GM21381 (cell line): ENCODE data around the gene UBN2.
A peak's percentile ranks its signal among the peaks of the same experiment; 100 is the strongest.
"Not testable (repeated sequence)": the region's sequence is repeated elsewhere in the genome, so short reads cannot be mapped to it uniquely, and the experiment has no call there.

ENCODE experiments used
- ATAC-seq: cut with Tn5 transposase; IDR thresholded peaks from one replicate; pipeline ENCODE4 v1.9.1; 2021; ENCODE audit warnings: mild to moderate bottlenecking, moderate library complexity; ENCODE audit not compliant: unreplicated experiment

Gene UBN2

DNA sequence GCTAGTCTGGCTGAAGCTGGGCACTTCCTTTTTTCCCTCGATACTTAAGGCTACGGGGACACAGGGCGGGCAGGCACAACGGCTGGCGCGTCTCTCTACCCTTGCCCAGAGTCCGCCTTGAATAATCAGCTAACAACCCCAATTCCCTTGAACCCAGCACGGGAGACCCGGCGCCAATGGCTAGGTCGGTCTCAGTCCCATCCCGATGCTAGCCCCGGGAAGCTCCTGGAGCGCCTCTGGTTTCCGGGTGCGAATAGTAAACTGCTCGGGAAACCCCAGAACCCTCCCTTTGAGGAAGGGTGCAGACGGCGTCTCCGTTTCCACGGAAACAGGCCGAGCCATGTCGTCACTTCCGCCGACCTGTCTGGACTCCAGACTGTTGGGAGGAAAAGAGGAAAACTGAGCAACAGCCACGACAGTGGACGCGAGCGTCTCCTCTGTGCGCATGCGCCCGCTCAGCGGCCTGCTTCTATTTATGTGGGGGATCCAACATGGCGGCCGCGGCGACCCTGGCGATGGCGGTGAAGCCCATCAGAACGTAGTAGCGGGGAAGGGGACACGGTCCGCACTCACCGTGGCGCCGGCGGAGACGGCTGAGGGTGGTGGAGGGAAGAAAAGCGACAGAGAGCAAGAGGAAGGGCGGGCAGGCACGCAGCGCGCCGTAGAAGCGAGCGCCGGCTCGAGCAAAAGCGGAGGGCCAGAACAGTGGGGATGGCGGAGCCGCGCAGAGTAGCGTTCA lies at the start of gene UBN2:
TSS of gene UBN2 (plus strand) at position 464 of the 739 bp plus-strand sequence. CDS start at position 712, 248 bp downstream.
- peak; percentile 94 for ATAC-seq

DNA sequence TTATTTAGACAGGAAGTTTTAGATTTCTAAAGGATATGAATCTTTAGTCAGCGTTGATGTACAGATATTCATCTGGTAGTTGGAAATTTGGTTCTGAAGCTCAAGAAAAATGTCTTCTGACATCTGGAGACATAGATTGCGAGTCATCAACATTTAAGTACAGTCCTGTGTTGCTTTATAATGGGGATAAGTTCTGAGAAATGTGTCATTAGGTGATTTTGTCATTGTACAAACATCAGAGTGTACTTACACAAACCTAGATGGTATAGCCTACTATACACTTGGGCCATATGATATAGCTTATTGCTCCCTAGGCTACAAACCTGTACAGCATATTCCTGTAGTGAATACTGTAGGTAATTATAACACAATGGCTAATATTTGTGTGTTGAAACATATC lies 49.6 kb upstream of the UBN2 start:
- ATAC-seq = no peak

DNA sequence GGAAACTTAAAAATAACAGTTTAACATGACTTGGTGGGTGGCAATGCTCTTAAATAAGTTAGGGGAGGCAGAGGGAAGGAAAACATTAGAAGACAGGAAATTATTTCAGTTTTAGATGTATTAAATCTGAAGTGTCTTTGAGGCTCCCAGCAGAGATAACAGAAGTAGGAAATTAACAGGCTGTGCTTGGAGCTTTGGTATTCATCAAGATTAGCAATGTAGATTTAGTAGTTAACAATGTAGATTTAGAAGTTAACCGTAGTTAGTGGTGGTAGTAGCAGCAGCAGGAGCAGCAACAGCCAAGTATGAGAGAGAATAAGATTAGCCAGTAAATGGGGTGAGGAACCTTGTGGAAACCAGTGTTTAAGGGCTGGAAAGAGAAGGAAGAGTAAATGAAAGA lies 48.7 kb upstream of the UBN2 start:
- no peak for ATAC-seq

DNA sequence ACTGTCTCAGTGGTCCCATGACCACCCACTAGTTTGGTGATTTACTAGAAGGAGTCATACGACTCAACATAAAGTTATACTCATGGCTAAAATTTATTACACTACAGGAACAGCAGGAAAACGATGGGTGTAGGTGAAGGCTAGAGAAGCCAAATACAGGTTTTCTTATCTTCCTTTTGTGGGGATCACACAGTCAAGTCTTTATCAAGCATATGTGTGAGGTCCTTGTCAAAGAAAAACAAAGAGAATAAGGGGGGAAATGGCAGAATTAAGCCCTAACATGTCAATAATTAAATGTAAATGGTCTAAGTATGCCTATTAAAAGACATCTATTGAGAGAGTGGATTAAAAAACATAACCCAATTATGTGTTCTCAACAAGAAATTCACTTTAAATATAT lies 47.8 kb upstream of the UBN2 start:
- ATAC-seq = no peak

DNA sequence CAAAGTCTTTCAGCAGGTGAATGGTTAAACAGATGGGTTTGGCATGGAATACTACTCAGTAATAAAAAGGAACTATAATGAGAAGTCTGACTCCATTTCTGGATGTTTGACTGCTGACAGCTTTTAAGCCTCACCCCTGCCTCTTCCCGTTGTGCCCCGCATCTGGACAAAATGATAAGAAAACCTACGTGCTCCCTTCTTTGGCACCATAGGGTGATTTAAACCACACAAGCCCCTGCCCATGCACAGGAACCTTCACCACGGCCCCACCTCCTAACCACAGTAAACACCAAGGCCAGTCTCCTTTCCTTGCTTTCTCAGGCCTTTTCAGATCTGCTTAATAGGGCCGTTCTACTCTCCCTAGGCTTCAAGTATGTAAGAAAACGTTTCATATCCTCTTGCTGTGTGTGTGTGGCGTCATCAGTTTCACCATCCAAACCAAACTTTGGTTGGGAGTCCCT lies 47.1 kb upstream of the UBN2 start:
- ATAC-seq = no peak

DNA sequence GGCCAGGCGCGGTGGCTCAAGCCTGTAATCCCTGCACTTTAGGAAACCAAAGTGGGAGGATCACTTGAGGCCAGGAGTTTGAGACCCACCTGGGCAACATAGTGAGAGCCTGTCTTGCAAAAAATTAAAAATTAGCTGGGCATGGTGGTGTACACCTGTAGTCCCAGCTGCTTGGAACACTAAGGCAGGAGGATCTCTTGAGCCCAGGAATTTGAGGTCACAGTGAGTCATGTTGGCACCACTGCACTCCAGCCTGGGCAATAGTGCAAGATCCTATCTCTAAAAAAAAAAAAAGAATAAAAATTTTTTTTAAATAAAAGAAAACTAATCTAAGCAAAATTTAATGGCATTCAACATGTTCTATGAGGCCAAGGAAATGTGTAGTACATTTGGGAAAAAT lies 44.9 kb upstream of the UBN2 start:
- ATAC-seq = no peak

DNA sequence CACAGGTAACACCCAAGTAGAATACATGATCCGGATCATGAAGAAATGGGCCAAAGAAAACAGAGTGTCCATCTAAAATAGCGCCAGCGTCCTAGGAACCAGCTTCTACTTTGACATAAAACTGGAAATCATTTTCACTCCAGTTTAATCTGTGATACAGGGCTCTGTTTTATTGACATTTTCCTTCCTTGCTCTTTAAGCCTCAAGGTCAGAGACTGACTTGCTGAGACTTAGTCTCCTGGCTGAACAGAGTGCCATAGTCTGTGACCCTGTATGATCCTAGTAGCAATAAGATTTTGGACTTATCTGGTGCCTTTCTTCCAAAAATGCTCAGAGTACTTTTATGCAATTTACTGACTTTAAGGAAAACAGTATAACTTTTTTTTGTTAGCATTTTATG lies 41.7 kb upstream of the UBN2 start:
- ATAC-seq = no peak

DNA sequence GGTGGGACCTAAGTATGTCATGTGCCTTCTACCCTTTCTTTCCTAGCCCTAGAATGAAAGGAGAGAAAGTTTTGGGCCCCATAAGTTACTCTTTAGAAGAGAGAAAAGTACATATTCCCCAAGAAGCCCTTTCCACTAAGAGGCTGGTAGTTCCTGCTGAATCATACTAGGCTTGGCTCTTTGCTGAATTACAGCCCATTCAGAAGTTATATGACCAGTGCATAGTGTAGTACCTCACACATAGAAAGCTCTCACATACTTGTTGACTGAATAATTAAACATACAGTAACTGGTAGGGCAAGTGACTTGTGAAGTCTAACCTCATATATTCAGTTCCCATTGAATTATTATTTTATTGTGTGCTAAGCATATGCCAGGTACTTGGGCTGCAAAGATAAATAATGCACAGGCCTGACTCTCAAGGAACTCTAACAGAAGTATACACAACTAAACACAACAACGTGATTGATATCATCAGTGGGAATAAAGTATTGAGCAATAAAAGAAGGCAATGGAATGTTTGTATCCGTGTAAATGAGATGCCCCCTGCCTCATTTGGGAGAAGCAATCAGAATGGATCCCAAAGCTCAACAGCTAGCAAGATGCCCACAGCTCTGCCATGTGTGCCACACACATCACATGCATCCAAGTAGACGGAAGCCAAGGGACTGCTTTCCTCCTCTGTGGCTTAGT lies 38.9 kb upstream of the UBN2 start:
- no peak for ATAC-seq

DNA sequence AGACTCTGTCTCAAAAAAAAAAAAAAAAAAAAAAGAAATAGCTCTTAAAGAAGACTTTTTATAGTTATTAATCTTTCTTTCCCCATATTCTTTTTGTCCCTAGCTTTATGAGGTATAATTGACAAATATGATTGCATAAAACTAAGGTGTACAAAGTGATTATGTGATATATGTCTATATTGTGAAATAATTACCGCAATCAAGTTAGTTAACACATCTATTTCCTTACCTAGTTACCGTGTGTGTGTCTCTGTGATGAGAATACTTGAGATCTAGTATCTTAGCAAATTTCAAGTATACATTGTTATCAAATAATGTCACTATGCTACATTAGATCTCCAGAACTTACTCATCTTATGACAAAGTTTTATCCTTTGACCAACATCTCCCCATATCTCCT lies 30.7 kb upstream of the UBN2 start:
- no peak for ATAC-seq

DNA sequence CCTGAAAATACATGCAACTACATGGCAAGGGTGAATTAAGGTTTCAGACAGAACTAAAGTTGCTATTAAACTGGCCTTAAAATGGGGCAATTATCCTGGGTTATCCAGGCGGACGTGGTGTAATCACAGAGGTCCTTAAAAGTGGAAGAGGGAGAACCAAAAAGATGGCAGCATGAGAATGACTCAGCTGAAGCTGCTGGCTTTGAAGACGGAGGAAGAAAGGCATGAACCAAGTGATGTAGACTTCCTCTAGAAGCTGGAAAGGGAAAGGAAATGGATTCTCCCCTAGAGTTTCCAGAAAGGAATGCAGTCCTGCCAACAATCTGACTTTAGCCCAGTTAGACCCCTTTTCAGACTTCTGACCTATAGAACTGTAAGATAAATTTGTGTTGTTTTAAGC lies 27.0 kb upstream of the UBN2 start:
- no peak for ATAC-seq

DNA sequence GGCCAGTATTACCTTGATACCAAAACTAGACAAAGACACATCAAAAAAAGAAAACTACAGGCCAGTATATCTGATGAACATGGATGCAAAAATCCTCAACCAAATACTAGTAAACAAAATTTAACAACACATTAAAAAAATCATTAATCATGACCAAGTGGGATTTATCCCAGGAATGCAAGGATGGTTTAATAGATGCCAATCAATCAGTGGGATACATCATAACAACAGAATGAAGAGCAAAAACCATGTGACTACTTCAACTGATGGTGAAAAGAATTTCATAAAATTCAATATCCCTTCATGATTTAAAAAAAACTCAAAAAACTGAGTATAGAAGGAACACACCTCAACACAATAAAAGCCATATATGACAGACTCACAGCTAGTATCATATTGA lies 25.2 kb upstream of the UBN2 start:
- ATAC-seq = no peak

DNA sequence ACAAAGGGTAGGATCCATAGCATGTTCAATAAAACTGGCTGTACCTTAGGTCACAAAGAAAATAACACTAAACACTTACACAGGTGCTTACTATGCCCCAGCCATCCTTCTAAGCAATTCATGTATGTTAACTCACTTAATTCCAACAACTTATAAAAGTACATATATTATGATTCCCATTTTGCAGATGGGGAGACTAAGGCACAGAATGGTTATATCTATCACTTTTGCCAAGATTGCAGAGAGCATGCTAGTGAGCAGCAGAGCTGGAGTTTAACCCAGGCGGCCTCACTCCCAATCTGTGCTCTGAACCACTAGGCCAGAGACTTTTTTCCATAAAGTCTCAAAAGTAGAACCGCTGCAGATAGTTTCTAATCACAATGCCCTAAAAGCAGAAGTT lies 18.9 kb upstream of the UBN2 start:
- no peak for ATAC-seq

DNA sequence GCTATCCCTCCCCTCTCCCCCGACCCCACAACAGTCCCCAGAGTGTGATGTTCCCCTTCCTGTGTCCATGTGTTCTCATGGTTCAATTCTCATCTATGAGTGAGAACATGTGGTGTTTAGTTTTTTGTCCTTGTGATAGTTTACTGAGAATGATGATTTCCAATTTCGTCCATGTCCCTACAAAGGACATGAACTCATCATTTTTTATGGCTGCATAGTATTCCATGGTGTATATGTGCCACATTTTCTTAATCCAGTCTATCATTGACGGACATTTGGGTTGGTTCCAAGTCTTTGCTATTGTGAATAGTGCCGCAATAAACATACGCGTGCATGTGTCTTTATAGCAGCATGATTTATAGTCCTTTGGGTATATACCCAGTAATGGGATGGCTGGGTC lies 17.5 kb upstream of the UBN2 start:
- ATAC-seq = not testable (repeated sequence)

DNA sequence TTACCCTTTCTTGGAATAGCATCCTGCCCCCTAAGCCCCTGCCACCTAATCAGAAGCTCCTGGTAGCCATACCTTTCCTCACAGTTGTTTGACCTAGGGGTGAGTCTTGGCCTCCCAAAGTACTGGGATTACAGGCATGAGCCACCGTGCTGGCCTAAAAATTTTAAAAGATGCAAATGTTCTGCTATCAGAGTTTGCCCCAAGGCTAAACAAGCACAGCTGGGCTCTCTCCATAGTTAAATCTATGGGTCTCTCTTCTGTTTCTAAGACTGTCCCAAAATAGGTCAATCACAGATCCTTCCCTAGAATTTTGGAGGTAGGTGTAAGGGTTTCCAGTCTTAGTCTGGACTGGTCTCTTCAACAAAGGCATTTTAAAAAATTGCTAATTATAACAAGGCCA lies 12.9 kb upstream of the UBN2 start:
- no peak for ATAC-seq

DNA sequence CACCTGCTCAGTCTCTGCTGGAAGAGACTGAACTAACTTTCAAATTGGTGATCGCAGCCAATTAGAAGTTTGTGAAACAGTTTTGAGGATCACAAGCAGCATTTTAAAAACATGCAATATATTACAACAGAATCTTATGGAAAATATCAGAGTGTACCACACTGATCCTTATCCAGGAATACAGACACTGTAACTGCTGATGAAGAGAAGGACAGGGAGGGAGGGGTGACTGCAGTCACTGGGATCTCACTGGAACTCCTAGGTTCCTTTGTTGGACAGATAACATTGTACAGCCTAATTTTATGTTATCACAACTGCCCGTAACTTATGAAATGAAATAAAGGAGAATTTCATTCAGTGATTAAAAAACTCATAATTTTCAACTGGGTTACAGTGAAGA lies 6.8 kb upstream of the UBN2 start:
- ATAC-seq = no peak

DNA sequence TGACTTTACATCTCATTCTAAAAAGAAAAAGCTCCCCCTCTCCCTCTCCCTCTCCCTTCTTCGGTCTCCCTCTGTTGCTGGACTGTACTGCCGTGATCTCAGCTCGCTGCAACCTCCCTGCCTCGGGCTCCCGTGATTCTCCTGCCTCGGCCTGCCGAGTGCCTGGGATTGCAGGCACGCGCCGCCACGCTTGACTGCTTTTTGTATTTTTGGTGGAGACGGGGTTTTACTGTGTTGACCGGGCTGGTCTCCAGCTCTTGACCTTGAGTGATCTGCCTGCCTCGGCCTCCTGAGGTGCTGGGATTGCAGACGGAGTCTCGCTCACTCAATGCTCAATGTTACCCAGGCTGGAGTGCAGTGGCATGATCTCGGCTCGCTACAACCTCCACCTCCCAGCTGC lies 6.2 kb upstream of the UBN2 start:
- not testable (repeated sequence) for ATAC-seq

DNA sequence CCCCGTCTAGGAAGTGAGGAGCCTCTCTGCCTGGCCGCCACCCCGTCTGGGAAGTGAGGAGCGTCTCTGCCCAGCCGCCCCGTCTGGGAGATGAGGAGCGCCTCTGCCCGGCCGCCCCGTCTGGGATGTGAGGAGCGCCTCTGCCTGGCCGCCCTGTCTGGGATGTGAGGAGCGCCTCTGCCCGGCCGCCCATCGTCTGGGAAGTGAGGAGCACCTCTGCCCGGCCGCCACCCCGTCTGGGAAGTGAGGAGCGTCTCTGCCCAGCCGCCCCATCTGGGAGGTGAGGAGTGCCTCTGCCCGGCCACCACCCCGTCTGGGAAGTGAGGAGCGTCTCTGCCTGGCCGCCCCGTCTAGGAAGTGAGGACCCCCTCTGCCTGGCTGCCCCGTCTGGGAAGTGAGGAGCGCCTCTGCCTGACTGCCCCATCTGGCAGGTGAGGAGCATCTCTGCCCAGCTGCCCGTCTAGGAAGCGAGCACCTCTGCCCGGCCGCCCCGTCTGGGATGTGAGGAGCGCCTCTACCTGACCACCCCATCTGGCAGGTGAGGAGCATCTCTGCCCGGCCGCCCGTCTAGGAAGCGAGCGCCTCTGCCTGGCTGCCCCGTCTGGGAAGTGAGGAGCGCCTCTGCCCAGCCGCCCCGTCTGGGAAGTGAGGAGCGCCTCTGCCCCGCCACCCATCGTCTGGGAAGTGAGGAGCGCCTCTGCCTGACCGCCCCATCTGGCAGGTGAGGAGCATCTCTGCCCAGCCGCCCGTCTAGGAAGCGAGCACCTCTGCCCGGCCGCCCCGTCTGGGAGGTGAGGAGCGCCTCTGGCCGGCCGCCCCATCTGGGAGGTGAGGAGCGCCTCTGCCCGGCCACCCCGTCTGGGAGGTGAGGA lies 5.5 kb upstream of the UBN2 start:
- not testable (repeated sequence) for ATAC-seq

DNA sequence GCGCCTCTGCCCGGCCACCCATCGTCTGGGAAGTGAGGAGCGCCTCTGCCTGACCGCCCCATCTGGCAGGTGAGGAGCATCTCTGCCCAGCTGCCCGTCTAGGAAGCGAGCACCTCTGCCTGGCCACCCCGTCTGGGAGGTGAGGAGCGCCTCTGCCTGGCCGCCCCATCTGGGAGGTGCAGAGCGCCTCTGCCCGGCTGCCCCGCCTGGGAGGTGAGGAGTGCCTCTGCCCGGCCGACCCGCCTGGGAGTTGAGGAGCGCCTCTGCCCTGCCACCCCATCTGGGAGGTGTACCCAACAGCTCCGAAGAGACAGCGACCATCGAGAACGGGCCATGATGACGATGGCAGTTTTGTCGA lies 4.9 kb upstream of the UBN2 start:
- ATAC-seq = not testable (repeated sequence)

DNA sequence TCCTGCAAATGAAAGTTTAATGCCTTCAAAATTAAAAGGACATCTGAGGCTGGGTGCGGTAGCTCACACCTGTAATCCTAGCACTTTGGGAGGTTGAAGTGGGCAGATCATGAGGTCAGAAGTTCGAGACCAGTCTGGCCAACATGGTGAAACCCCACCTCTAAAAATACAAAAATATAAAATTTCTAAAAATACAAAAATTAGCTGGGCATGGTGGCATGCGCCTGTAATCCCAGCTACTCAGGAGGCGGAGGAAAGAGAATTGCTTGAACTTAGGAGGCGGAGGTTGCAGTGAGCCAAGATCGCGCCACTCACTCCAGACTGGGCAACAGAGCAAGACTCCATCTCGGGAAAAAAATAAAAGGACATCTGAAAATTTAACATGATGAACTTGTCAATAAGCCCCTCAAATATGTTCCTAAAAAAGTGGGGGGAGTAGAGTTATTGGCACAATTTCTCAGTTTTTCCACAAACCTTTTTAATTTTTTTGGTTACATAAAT lies 4.0 kb upstream of the UBN2 start:
- not testable (repeated sequence) for ATAC-seq

DNA sequence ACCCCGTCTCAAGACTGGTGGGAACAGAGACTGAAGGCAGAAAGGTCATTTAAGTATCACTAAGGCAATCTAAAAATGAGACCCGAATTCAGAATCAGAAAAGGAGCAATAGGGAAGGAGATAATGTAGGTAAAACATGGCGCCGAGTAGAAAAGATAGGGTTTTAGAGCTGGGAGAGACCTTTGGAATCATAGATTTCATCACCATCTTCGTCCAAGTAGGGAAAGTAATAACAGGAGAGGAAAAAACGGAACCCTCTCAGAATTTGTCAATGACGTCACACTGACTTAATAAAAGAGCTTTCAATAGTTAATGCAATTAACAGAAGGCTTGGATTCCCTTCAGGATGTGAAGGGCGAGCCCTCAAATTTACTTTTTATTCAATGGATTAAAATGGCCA lies 1.0 kb upstream of the UBN2 start:
- no peak for ATAC-seq

DNA sequence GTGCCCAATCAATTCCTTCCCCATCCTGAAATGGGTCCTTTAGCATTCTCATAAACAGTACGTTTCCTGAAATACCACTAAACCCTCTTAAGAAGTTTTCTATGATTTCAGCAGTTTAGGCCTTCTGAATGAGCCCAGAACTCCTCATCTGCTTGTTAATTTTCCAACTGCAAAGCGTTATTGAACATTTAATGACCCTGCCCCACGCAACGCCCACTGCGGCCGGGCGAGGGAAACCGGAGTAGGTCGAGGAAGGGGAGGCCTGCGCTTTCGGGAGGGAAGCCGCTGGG lies 608 bp upstream of the UBN2 start:
- ATAC-seq = no peak
